HepG2 (cell line): ENCODE results near the gene CPT1B. TPM values are rescaled to one million over a fixed set of nuclear protein-coding genes. Genes with fewer than 3 reads are reported as not detected.

ENCODE experiments used
- ATM ChIP-seq: fragments of 450-650 bp; IDR thresholded peaks from 2 replicates; pipeline ENCODE4 v1.7.1; 2017; ENCODE audit warnings: mild to moderate bottlenecking, borderline replicate concordance
- BRD4 ChIP-seq: sonication (generic); formaldehyde crosslinking; IDR thresholded peaks from 2 replicates; pipeline ENCODE4 v1.4.0; 2020; ENCODE audit warnings: missing genetic modification reagents
- CBFB ChIP-seq: sonication (generic); formaldehyde crosslinking; IDR thresholded peaks from 2 replicates; pipeline ENCODE4 v1.4.0; 2020; ENCODE audit warnings: missing genetic modification reagents
- CBX2 ChIP-seq, 2 experiments: fragments of 200-600 bp in 1 of 2; sonication (generic); formaldehyde crosslinking in 1 of 2; IDR thresholded peaks; 2 replicates each; pipeline versions ENCODE4 v1.7.0 to v1.8.1; 2018 to 2022; ENCODE audit warnings: low read depth in 2 of 2, low read length in 1 of 2, mild to moderate bottlenecking in 1 of 2, missing genetic modification reagents in 1 of 2
- FOXP1 ChIP-seq, 2 experiments: fragments of 450-650 bp in 1 of 2; IDR thresholded peaks; 2 replicates each; pipeline ENCODE4 v1.6.1; 2017 to 2018; ENCODE audit warnings: antibody characterized with exemption in 1 of 2
- GATAD1 ChIP-seq: IDR thresholded peaks from 2 replicates; pipeline ENCODE4 v1.6.1; 2016; ENCODE audit warnings: missing genetic modification reagents, missing compliant biosample characterization
- MAFG ChIP-seq: sonication (generic); formaldehyde crosslinking; IDR thresholded peaks from 2 replicates; pipeline ENCODE4 v1.5.1; 2020; ENCODE audit warnings: mild to moderate bottlenecking, missing genetic modification reagents
- MYPOP ChIP-seq: sonication (generic); formaldehyde crosslinking; IDR thresholded peaks from 2 replicates; pipeline ENCODE4 v1.8.1; 2023; ENCODE audit warnings: mild to moderate bottlenecking, moderate library complexity, missing genetic modification reagents
- PRDM10 ChIP-seq: sonication (generic); formaldehyde crosslinking; IDR thresholded peaks from 2 replicates; pipeline ENCODE4 v1.4.0; 2020; ENCODE audit warnings: low read depth, missing genetic modification reagents
- PRDM4 ChIP-seq: sonication (generic); formaldehyde crosslinking; IDR thresholded peaks from 2 replicates; pipeline ENCODE4 v1.9.0; 2021; ENCODE audit warnings: missing genetic modification reagents, borderline replicate concordance
- SCMH1 ChIP-seq: sonication (generic); formaldehyde crosslinking; IDR thresholded peaks from 2 replicates; pipeline ENCODE4 v1.9.0; 2021; ENCODE audit warnings: missing genetic modification reagents, mild to moderate bottlenecking, borderline replicate concordance
- SMARCC2 ChIP-seq: fragments of 450-650 bp; IDR thresholded peaks from 2 replicates; pipeline ENCODE4 v1.6.1; 2017; ENCODE audit warnings: antibody characterized with exemption, mild to moderate bottlenecking
- TBP ChIP-seq: sonication (generic); formaldehyde crosslinking; IDR thresholded peaks from 2 replicates; pipeline ENCODE4 v1.5.0; 2020; ENCODE audit warnings: missing genetic modification reagents
- TFDP2 ChIP-seq: sonication (generic); formaldehyde crosslinking; IDR thresholded peaks from 2 replicates; pipeline ENCODE4 v1.4.0; 2020; ENCODE audit warnings: missing genetic modification reagents
- ZMAT5 ChIP-seq: sonication (generic); formaldehyde crosslinking; IDR thresholded peaks from 2 replicates; pipeline ENCODE4 v1.5.0; 2020; ENCODE audit warnings: mild to moderate bottlenecking, low read depth, missing genetic modification reagents, borderline replicate concordance
- ZNF264 ChIP-seq: sonication (generic); formaldehyde crosslinking; IDR thresholded peaks from 2 replicates; pipeline ENCODE4 v1.4.0; 2020; ENCODE audit warnings: missing genetic modification reagents
- ZNF34 ChIP-seq: sonication (generic); formaldehyde crosslinking; IDR thresholded peaks from 2 replicates; pipeline ENCODE4 v1.4.0; 2020; ENCODE audit warnings: mild to moderate bottlenecking, missing genetic modification reagents, borderline replicate concordance
- ZNF607 ChIP-seq: sonication (generic); formaldehyde crosslinking; IDR thresholded peaks from 2 replicates; pipeline ENCODE4 v1.5.1; 2020; ENCODE audit warnings: missing genetic modification reagents, mild to moderate bottlenecking, borderline replicate concordance
- ZNF674 ChIP-seq: sonication (generic); formaldehyde crosslinking; IDR thresholded peaks from 2 replicates; pipeline ENCODE4 v1.5.0; 2020; ENCODE audit warnings: low read depth, mild to moderate bottlenecking, missing genetic modification reagents
- ZNF678 ChIP-seq: sonication (generic); formaldehyde crosslinking; IDR thresholded peaks from 2 replicates; pipeline ENCODE4 v1.4.0; 2020; ENCODE audit warnings: mild to moderate bottlenecking, missing genetic modification reagents
- ZNF749 ChIP-seq: sonication (generic); formaldehyde crosslinking; IDR thresholded peaks from 2 replicates; pipeline ENCODE4 v1.8.0; 2022; ENCODE audit warnings: mild to moderate bottlenecking, missing genetic modification reagents, moderate library complexity, borderline replicate concordance
- ZSCAN9 ChIP-seq: IDR thresholded peaks from 2 replicates; pipeline ENCODE4 v1.6.1; 2016; ENCODE audit warnings: borderline replicate concordance
- polyA plus RNA-seq, 8 experiments: library from polyadenylated mRNA; depleted of rRNA in 3 of 8; stranded (reverse) in 7 of 8; unstranded in 1 of 8; fragments of >200 nt; fragmentation: Illumina TruSeq in 4 of 8; extraction: Trizol in 4 of 8; gene quantifications; 2 replicates each; pipeline versions ENCODE4 v1.2.1 to v1.2.3, GENCODE V29; 2011 to 2016; ENCODE audit warnings: low read depth in 4 of 8, missing spikeins in 1 of 8, mixed read lengths in 1 of 8; ENCODE audit not compliant: insufficient read depth in 1 of 8
- total RNA-seq, 5 experiments: library from RNA; depleted of rRNA; stranded (reverse); fragments of >200 nt; fragmentation: Illumina TruSeq; extraction: Trizol; gene quantifications; 2 replicates each; pipeline ENCODE4 v1.2.3, GENCODE V29; 2016; ENCODE audit warnings: low read depth in 1 of 5

CPT1B gene
- total and polyA plus RNA-seq, 2 of the 13 experiments (the other 11 are each of a cell fraction or from before 2014, with no cell fraction given): 9.2 to 19.5 TPM

- no peak for TF ChIP-seq PRDM4 (CRISPR knock-in tag)
- TF ChIP-seq SCMH1 (CRISPR knock-in tag): no peak
- TF ChIP-seq ZNF674: no peak
- TF ChIP-seq BRD4 (CRISPR knock-in tag): no peak
- 0 out of 2 replicates have a peak, but pooled peaks have one; percentile 14 for TF ChIP-seq ZNF749 (CRISPR knock-in tag)
- peak; percentile 19; the same call in 1 of the 2 replicates for TF ChIP-seq ZNF678 (CRISPR knock-in tag)
- TF ChIP-seq GATAD1 (CRISPR knock-in tag): peak; percentile 21; the same call in 1 of the 2 replicates
- TF ChIP-seq FOXP1 (IDR thresholded peaks at IDR 0.05): no peak
- no peak for TF ChIP-seq FOXP1 (CRISPR knock-in tag; IDR thresholded peaks at IDR 0.05)
- peak; percentile 43; the same call in 1 of the 2 replicates for TF ChIP-seq TFDP2 (CRISPR knock-in tag)
- 0 out of 2 replicates have a peak, but pooled peaks have one; percentile 46 for TF ChIP-seq TBP (CRISPR knock-in tag)
- no peak for TF ChIP-seq CBX2 (IDR thresholded peaks at IDR 0.05; ENCODE audit: low read depth, low read length)
- TF ChIP-seq CBX2 (CRISPR knock-in tag; IDR thresholded peaks at IDR 0.05; ENCODE audit: low read depth): no peak
- no peak; the same call in 1 of the 2 replicates for TF ChIP-seq ZSCAN9 (CRISPR knock-in tag)
- no peak for TF ChIP-seq SMARCC2
- no peak for TF ChIP-seq MAFG (CRISPR knock-in tag)
- no peak for TF ChIP-seq ATM
- no peak for TF ChIP-seq ZNF607 (CRISPR knock-in tag)
- 0 out of 2 replicates have a peak, but pooled peaks have one; percentile 56 for TF ChIP-seq ZNF34 (CRISPR knock-in tag)
- no peak; the same call in 1 of the 2 replicates for TF ChIP-seq MYPOP (CRISPR knock-in tag)
- no peak for TF ChIP-seq ZMAT5 (CRISPR knock-in tag)
- TF ChIP-seq ZNF264: peak; percentile 5; the same call in 1 of the 2 replicates
- no peak for TF ChIP-seq CBFB (CRISPR knock-in tag)
- no peak for TF ChIP-seq PRDM10
Measured at GRCh38 chr22:50530580-50530876, 47.7 kb downstream of the CPT1B start (continued).
